SKM-1 (cell line): ENCODE data around the gene PLA2G6.

Experiments used
- DNase-seq: peaks from one replicate; lab custom pipeline; 2025; ENCODE audit not compliant: unreplicated experiment; lab: John Stamatoyannopoulos, UW

Gene PLA2G6, protein sequence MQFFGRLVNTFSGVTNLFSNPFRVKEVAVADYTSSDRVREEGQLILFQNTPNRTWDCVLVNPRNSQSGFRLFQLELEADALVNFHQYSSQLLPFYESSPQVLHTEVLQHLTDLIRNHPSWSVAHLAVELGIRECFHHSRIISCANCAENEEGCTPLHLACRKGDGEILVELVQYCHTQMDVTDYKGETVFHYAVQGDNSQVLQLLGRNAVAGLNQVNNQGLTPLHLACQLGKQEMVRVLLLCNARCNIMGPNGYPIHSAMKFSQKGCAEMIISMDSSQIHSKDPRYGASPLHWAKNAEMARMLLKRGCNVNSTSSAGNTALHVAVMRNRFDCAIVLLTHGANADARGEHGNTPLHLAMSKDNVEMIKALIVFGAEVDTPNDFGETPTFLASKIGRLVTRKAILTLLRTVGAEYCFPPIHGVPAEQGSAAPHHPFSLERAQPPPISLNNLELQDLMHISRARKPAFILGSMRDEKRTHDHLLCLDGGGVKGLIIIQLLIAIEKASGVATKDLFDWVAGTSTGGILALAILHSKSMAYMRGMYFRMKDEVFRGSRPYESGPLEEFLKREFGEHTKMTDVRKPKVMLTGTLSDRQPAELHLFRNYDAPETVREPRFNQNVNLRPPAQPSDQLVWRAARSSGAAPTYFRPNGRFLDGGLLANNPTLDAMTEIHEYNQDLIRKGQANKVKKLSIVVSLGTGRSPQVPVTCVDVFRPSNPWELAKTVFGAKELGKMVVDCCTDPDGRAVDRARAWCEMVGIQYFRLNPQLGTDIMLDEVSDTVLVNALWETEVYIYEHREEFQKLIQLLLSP

DNA sequence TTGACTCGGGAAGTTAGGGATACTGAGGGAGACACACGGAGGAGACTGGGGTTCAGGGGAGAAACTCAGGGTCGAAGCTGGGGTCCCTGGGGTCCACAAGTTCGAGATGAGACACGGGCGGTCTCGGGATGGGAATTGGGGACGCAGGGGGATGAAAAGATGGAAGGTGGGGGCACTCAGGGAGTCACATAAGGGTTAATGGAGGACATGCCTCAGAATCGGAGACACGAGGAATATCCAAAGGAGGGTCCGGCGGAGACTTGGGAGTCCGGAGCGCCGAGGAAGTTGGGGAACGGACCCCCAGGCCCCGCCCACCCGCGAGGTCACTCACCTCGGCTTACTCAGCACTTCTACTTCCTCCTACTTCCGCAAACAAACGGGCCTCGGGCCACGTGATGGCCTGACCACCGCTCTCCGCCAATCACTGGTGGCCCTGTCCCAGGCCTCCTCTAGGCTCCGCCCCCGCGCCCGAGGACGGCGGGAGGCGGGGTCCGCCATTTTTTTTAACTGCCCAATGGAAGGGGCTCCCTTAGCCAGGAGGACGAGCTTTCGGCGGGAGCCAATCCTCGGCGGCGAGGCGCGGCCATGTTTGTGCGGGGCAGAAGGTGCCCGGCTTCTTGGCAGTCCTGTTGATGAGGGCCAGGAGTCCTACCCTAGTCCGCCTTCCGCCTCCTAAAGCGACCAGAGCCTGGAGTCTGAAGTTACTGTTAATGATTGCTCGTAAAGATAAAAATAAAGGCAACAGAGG is at the start of gene PLA2G6:
PLA2G6 (minus strand) TSS at position 378 of the 748 bp plus-strand sequence. CDS start 12,404 bp downstream, outside the sequence.
- peak; percentile 98 for DNase-seq

DNA sequence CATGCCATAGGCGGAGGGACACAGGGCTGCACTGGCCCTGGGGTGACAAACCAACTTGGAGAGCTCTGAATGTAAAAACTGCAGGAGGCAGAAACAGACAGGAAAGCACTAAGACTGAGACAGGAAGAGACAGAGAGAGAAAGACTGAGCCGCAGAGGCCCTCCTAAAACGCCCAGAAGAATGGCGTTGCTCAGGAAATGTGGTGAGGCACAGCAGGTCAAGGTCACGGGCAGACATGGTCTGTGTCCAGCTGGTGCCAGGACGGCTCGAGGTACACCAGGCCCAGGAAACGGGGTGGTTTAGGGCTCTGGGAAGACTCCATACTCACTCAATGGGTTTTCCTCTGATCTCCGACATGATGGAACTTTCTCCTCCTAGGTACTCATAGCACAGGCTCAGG is 49.3 kb upstream of the PLA2G6 start:
- DNase-seq: no peak

DNA sequence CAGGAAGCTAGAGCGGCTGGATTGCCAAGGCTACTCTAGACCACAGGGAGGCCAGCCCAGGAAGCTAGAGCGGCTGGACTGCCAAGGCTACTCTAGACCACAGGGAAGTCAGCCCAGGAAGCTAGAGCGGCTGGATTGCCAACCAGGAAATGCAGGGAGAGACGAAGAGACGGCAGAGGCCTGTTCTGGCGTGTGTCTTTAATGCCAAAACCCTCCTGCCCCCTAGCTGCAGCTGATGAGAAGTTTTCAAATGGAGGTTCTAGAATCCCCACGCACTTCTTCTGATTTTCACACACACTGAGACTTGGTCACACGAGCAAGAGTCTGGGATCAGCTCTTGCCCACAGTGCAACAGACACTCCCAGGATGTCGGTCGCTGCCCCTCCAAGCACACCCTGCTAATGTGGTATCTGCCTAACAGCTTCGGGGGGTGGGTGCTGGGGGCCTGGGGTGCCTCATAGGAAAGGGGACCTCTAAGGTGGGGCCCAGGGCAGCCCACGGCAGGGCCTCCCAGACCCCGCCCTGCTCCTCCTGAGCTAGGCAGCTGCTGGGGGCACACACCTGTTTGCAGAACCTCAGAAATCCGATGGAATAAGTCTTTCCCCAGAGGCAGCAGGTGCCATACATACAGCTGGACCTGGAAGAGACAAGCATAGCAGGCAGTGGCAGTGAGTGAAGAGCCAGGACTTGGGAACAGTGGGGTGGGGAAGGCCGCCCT is 48.6 kb upstream of the PLA2G6 start:
- peak; percentile 5 for DNase-seq

DNA sequence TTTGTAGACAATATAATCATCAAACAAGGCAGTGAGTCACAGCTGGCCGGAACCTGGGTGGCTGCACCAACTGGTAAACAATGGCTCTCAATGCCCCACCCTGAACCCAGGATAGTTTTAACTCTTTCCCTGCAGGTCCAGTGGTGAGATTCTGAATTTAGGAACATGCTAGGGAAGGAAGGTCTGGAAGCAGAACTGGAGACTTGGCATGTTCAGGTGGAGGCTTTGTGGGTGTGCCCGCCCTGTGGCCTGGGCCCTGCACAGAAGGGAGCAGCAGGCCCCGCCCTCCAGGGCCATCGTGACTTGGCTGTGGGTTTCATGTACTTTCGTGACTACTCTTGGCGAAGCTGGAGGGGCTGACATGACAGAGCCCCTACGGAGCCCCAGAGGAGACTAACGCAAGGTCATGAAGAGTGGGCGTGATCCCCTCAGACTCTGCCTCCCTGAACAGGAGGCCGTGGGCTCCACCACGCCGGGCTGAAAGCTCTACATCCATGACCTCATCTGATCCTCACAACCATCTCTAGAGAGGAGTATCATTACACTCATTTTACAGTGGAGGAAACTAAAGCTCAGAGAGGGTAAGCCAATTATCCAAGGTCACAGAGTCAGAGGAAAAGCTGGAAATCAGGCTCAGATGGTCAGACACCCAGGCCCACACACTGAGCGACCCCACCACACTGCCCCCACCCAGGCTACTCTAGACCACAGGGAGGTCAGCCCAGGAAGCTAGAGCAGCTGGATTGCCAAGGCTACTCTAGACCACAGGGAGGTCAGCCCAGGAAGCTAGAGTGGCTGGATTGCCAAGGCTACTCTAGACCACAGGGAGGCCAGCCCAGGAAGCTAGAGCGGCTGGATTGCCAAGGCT is 47.5 kb upstream of the PLA2G6 start:
- DNase-seq: no peak

DNA sequence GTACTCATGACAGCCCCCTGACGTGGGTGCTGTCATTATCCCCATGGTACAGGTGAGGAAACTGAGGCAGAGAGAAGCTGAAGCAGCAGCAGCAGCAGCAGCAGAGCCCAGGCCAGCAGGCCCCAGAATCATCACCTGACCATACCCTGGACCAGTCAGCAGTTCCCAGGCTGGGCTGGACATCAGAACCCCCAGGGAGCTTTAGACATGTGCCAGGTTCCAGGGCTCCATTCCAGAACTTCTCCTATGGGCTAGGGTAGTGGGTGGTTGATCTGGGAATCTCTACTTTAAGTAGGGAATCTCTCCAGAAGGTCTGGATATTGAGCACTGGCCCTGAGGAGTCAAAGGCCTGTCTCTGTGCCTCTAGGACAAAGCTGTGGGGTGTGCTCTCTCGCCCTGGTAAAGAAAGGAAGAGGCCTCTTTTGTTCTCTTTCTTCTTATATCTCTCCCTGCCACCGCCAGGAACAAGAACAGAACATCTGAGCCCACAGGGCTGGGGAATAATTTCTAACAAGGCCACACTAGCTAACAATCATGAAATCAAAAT is 46.8 kb upstream of the PLA2G6 start:
- no peak for DNase-seq

DNA sequence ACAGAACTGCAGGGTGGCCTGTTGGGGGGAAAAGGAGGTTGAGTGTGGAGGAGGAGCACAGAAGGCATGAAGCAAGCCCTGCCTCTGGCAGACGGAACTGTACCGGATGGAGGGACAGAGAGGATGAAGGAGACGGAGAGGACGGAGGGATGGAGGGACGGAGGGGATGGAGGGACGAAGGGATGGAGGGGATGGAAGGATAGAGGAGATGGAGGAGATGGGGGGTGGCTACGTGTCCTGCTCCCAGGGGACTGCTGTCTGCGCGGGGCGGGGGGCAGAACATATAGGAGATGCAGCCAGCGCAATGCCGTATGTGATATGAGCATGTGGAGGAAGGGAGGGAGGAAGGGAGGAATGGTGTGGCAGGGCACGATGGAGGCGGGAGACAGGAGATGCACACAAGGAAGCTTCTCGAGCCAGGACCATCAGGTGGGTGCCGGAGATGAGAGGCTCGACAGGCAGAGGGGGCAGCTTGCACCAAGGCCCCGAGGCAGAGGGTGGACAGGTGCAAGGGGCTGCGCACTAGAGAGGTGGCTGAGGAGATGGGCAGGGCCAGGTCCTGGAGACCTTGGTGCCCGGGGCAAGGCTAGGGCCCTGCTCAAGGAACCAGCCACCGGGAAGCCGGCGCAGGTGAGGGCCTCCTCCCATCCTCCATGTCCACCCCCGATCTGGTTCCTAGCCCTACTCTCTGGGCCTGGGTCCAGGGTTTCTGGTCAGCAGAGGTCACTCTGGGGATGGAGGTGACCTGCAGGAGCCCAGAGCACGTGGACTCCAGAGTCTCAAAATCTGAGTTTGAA is 45.4 kb upstream of the PLA2G6 start:
- no peak for DNase-seq

DNA sequence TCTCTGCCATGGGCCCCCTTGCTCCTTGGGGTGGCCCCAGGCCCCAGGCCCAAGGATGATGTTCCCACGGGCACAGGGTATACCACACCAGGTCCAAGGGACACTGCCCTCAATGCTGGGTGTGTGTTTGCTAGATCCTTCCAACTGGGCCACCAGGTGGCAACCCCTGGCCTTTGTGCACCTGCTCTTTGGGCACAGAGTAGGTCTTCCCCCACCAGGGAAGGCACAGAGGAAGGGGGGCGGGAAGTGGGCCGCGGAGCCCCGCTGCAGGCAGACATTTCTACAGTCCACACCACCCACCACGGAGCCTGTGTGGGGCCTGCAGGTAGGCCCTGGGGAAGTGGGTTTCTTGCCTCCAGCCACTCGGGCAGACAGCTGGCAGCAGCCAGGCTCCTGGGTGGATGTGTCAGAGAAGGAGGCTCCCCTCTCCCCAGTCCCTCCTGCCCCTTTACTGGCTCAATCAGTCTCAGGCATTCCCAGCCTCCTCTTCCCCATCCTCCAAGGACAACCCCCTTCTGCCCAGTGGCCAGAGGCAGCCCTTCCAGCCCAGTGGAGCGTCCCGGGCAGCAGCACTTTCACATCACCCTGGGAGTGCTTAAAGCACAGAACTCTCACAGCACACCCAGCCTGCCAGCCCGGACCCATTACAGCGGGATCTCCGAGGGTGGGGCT is 41.8 kb upstream of the PLA2G6 start:
- DNase-seq: no peak

DNA sequence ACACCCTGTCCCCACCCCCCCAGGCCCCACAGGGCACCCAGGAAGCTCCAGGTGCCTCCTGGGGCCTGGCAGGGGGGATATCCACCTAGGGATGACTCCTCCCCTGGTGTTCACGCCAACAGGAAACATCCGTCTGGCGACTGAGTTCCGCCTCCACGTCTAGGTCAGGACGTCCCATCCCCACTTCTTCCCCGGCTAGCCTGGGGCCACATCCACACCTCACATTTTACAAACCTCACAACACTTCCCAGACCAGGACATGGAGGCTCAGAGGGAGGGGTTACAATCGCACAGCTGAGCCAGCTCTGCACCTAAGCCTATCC is 41.1 kb upstream of the PLA2G6 start:
- DNase-seq: no peak

DNA sequence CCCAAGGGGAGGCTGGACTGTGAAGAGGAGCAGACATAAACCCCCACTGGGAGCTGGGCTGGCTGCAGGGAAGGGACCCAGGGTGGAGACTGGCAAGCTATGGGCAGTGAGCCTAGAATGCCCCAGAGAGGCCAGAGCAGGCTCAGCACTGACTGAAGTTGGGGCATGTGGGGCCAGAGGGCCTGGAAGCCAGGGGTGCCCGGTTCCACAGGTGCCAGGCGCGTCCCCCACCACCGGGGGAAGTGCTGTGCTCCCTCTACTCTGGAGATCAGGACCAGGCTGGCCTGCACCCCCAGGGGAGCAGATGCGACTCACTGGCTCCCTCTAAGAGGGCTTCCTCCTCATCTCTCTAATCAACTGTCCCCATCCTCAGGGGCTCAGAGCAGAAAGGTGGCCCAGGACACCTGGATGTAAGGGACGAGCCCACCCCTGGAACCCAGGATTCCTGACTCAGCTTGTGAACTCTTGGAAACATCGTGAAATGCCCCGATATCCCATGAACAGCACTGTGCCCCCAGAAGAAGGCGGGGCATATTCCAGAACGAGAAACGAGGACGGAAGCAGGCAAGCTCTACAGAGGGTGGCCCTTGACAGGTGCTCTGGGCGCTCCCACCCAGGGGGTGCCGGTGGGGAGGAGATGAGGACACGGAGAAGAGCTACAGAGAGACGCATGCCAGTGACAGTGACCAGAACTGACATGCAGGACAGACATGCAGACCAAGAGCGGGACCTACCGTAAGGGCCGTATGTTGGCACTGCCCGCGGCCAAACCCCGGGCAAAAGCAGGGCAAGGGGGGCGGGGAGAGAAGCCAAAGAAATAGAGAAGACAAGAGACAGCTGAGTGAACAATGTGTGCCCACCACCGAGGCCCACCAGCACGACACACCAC is 40.5 kb upstream of the PLA2G6 start:
- DNase-seq: no peak

DNA sequence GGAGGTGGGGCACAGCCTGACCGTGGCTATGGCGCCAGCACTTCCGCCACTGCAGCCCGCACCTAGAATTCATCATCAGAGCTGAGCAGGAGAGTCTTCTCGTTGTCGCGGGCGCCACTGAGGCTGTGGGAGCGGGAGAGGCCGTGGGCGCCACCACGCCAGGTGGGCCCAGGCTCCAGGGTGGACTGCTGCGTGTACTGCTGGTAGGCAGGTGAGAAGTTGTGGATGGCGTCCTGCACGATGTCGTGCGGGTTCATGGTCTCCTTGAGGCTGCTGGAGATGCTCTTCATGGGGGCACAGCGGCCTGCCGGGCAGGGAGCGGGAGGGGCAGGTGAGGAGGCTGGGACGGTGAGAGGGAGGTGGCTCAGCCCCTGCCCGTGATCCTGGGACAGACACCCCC is 39.8 kb upstream of the PLA2G6 start:
- DNase-seq: no peak

DNA sequence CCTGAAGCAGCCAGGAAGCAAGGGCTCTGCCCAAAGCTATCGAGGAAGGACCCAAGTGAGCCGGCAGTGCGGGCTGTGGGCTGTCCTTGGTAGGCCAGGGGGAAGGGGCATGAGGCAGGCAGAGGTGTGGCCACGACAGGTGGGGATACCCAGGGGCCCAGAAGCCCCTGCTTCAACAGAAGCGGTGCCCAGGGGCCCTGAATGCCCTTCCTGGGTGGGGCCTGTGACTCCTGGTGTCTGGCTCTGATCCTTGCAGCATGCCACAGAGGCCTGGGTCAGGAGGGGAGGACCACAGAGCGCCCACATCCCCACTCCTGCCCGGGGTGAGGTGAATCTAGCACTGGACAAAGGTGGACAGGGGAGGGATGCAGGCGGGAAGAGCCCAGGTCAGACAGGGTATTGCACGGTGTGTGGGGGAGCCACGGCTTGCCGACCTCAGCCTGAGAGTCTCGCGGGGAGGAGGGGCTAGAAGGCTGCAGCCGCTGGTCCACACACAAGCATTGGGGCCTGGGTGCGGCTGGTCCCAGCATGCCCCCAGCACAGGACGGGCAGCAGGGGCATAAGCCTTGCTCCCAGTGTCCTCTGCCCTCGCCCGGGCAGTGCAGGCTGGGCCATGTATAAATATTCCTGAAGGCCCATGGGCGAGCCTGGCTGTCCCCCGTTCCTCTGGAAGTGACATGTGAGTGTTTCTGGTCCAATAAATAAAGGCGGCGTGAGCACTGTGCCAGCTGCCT is 39.2 kb upstream of the PLA2G6 start:
- no peak for DNase-seq

DNA sequence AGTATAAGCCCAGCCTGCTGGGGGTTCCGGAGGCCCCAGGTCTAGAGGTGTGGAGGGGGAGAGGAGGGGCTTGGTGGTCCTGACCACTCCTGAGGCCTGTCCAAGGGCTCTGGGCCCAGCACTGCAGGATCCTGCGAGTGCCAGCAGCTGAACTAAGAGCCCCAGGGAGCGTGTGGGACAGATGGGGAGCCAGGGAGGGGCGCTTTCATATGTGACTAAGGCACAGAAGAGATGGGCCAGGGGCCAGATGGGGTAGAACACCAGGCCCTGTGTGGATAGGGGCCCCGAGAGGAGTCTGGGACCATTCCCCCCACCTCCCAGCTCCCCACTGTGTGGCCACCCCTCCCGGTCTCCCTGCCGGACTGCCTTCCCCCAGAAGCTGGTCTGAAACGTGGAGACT is 38.5 kb upstream of the PLA2G6 start:
- no peak for DNase-seq

DNA sequence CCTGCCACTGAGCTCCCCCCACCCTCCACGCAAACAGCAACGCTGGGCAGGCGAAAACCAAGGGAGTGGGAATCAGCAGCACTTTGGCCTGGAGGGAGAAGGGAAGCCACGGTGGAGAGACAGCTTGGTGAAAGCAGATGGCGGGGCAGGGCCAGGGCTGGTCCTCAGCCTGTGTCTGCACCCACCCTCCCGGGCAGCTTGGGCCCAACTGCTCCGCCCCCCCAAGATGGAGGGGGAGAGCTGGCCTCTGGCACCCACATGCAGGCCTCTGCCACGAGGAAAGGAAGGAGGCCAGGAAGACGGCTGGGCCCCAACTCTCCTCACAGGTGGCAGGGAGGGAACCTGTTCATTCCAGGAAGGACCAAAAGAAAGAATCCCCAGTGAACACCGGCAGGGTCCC is 38.0 kb upstream of the PLA2G6 start:
- DNase-seq: no peak

DNA sequence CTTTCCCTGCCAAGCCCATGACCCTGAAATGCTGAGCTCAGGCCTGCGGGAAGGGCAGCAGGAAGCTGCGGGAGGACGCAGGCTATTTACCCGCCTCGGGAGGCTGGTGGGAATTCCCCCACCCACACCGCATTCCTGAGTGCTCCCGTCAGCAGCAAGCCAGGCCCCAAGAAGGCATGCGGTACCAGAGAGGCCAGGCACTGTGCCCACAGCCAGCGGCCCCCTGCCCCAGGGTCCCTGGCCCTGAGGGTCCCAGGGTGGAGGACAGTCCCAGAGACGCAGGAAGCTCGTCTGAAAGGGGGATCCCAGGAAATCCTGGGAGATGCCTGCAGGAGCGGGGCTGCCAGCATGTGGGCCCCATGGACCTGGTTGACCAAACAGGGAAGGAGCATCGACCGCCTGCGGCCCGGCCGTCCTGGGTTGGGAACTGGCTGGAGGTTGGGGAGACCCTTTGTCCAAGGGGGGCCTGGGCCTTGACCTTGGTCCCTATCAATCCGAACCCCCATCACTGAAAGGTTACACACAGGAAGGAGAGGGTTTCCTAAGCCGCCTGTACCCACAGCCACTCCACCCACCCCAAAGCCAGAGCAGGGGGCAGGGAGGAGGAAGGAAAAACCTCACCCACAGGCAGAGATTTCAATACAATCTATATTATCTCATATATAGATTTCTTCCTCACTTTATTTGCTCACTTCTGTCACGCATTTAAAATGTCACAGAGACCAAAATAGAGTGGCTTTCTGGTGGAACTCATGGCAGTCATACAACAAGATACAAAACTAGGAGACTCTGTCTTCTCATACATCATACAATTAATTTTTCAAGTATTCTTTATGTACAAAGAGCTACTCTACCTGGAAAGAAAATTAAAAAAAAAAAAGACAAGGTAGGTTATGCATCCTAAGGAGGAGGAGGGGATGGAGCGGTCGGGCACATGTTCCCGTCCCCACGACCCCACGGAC is 37.3 kb upstream of the PLA2G6 start:
- DNase-seq: no peak

DNA sequence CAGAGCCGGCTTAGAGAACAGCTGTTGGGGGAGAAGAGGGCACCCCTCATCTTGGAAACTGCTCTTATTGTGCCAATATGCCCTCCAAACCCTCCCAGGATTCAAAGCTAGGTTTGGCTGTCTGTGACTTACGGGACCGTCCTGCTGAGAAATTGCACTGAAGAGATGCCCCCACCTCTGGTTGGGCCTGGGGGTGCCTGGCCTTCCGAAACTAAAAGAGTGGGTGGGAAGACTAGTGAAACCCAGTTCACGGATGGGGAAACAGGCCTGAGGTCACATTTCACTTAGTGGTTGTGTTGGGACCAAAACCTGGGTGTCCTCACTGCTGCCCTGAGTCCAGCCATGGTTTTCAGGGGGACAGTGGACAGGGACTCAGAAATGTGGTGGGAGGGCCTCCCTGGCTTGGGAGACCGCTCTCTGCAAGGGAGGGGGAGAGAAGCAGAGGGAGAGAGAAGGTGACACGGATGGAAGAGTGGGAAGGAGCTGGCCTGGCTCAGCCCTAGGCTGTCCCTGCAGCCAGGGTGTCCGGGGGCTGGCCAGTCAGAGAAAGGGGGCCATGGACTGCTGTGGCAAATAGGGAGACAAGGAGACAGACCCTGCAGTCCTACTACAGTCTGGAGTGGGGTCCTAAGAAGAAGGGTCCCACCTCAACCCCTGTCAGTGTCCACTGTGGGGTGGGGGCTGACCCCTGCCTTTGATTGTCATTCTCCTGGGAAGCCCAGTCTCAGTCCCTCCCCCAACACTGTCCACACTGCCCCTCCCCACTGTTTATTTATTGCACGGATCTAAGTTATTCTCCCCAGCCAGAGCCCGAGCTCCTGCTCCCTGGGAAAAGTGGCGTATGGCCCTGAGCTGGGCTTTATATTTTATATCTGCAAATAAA is 33.8 kb upstream of the PLA2G6 start:
- DNase-seq: no peak
